ENCODE measurements around the gene COX6A1. TPM values are rescaled to one million over a fixed set of nuclear protein-coding genes. Genes with fewer than 3 reads are reported as not detected.
"Not testable (repeated sequence)": the region's sequence is repeated elsewhere in the genome, so short reads cannot be mapped to it uniquely, and the experiment has no call there.

COX6A1 gene
- total and polyA plus RNA-seq, 3 experiments from 2014 or later: 475 to 785 (median 475) TPM

DNA sequence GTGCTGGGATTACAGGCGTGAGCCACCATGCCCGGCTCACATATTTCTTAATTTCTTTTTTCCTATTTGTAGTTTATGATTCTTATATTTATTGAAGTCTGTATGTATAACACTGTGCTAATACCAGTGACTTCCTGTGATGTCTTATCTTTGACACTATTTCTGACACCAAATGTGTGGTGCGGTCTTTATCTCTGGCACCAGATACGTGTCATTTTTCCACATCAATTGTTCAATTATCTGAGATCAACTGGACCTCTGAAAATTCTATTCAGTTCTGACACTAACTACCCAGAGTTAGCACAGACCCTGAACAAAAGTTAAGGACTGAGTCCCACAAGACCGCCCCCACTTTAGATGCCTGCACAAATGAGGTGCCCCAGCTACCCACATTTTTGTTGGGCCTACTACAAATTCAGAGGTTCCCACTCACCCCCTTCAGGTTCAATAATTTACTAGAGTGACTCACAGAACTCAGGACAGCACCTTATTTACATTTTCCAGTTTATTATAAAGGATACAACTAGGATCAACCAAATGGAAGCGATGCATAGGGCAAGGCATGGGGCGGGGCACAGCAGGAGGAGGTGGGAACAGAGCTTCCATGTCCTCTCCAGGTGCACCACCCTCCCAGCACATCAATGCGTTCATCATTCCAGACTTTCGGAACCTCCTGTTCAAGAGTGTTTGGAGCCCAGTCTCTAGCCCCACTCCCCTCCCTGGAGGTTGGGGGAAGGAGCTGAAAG lies 43.3 kb downstream of the COX6A1 start:
- peak in 3 of 5 donors; percentile 17 to 67 (median 53) for DNase-seq
- H3K4me3 ChIP-seq (ENCODE audit: low read length): no peak overlapping the region
- H3K36me3 Mint-ChIP-seq: peaks cover 0 to 3% (median 0%) of the 10 kb centered on the region in 3 donors

GRCh38 chr12:120483621-120484020 lies 45.7 kb downstream of the COX6A1 start:
- Mint-ChIP-seq H3K36me3 (peaks cover 0 to 3% (median 0%) of the 10 kb centered on the region in 3 donors), H3K4me3 (no peak overlapping the region), H3K27me3 (no peaks in the 10 kb centered on the region), H3K27ac (peak overlapping the region in 3 of 8 donors; percentile 7 to 44 (median 13)), H3K4me1 (peaks cover 28 to 41% (median 37%) of the 10 kb centered on the region in 3 donors), H3K9me3 (no peaks in the 10 kb centered on the region)
- H3K36me3 ChIP-seq (ENCODE audit: insufficient read depth, low read length): no peaks in the 10 kb centered on the region
- ChIA-PET POLR2A (interaction anchor here (0.6 kb wide), 1 partner anchor 28 kb away, joined by 4 read pairs; no protein-coding TSS in a partner anchor), CTCF (interaction anchor here (0.9 to 1.6 kb wide), 2 partner anchors 11 to 45 kb away, joined by 3 read pairs; partner anchors contain the start of gene COQ5)
- H3K27me3 ChIP-seq (ENCODE audit: insufficient read depth, low read length, poor library complexity, severe bottlenecking): no peaks in the 10 kb centered on the region
- H3K9me3 ChIP-seq (ENCODE audit: low read length): no peaks in the 10 kb centered on the region
- no peak overlapping the region for H3K27ac ChIP-seq (ENCODE audit: low read depth, low read length)
- no peak overlapping the region for H3K4me3 ChIP-seq (ENCODE audit: low read length)
- peaks cover 25% of the 10 kb centered on the region for H3K4me1 ChIP-seq (ENCODE audit: insufficient read depth, low read length)
- no peak for DNase-seq

More for the DNA sequence above, 43.3 kb downstream of the COX6A1 start:
- Mint-ChIP-seq H3K27me3 (no peaks in the 10 kb centered on the region), H3K9me3 (no peaks in the 10 kb centered on the region), H3K4me3 (peak overlapping the region; percentile 34 to 90 (median 81)), H3K27ac (peak overlapping the region; percentile 65 to 98 (median 89)), H3K4me1 (peaks cover 30 to 39% (median 37%) of the 10 kb centered on the region in 3 donors)
- CTCF ChIA-PET: interaction anchor here (1.4 to 2.3 kb wide), 2 partner anchors 10 to 11 kb away, joined by 3 to 7 read pairs; partner anchors contain the start of gene SRSF9
- H3K9me3 ChIP-seq (ENCODE audit: low read length): no peaks in the 10 kb centered on the region
- POLR2A ChIA-PET: no interaction called here
- peak overlapping the region; percentile 14 for H3K27ac ChIP-seq (ENCODE audit: low read depth, low read length)
- H3K4me1 ChIP-seq (ENCODE audit: insufficient read depth, low read length): peaks cover 25% of the 10 kb centered on the region
- H3K36me3 ChIP-seq (ENCODE audit: insufficient read depth, low read length): no peaks in the 10 kb centered on the region
- no peaks in the 10 kb centered on the region for H3K27me3 ChIP-seq (ENCODE audit: insufficient read depth, low read length, poor library complexity, severe bottlenecking)

DNA sequence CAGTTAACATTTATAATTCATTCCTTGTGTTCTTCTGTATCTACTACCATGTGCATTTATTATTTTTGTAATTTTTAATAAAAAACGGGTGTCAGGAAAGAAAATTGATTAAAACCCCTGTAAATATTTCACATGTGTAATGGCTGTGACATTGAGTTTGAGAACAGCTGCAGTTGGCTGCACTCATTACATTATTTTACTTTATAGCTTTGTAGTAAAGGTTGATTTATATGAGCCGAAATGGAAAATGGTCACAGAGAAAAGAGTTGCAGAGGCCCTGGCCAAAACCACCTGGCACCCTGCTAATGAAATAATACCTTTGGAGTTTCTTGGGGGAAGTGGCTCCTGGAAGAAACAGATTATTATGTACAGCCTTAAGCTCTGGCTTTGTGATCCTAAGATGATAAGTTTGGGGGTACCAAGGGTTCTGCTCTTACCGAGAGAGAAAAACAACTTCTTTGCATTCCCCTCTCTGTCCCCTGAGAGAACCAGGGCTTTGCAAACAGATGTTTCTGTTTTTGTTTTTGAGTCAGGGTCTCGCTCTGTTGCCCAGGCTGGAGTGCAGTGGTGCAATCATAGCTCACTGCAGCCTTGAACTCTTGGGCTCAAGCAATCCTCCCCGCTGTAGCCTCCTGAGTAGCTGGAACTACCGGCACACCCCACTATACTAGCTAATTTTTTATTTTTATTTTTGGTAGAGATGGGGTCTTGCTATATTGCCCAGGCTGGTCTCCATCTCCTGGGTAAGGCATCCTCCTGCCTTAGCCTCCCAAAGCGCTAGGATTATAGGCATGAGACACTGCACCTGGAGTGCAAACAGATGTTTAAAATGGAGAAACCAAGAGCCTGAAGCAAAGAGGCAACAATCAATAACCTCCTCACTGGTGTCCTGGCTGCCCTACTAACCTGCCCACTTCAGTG lies 48.3 kb downstream of the COX6A1 start:
- Mint-ChIP-seq H3K9me3 (no peaks in the 10 kb centered on the region), H3K27ac (no peak overlapping the region), H3K4me1 (peaks cover 9 to 22% (median 18%) of the 10 kb centered on the region in 3 donors), H3K4me3 (no peak overlapping the region), H3K36me3 (peaks cover 0 to 4% (median 1%) of the 10 kb centered on the region in 3 donors), H3K27me3 (no peaks in the 10 kb centered on the region)
- Histone ChIP-seq H3K27me3 (ENCODE audit: insufficient read depth, low read length, poor library complexity, severe bottlenecking) (no peaks in the 10 kb centered on the region), H3K4me3 (ENCODE audit: low read length) (no peak overlapping the region), H3K36me3 (ENCODE audit: insufficient read depth, low read length) (no peaks in the 10 kb centered on the region), H3K27ac (ENCODE audit: low read depth, low read length) (no peak overlapping the region), H3K9me3 (ENCODE audit: low read length) (no peaks in the 10 kb centered on the region), H3K4me1 (ENCODE audit: insufficient read depth, low read length) (peaks cover 8% of the 10 kb centered on the region)
- POLR2A ChIA-PET: interaction anchor here (0.8 kb wide), 1 partner anchor 43 kb away, joined by 4 read pairs; the partner anchor contains the start of gene COQ5
- CTCF ChIA-PET: interaction anchor here (1.0 to 2.3 kb wide), 2 partner anchors 16 to 38 kb away, joined by 3 to 5 read pairs; partner anchors contain the start of gene SRSF9
- no peak for DNase-seq

- H3K4me1 Mint-ChIP-seq: peaks cover 0 to 12% (median 10%) of the 10 kb centered on the region in 3 donors
- POLR2A ChIA-PET; DNase-seq; H3K36me3 Mint-ChIP-seq; H3K27me3 Mint-ChIP-seq; H3K9me3 Mint-ChIP-seq; H3K27ac Mint-ChIP-seq; H3K4me3 ChIP-seq (ENCODE audit: low read length); H3K4me1 ChIP-seq (ENCODE audit: insufficient read depth, low read length); H3K4me3 Mint-ChIP-seq; H3K27me3 ChIP-seq (ENCODE audit: insufficient read depth, low read length, poor library complexity, severe bottlenecking); H3K36me3 ChIP-seq (ENCODE audit: insufficient read depth, low read length); CTCF ChIA-PET; H3K9me3 ChIP-seq (ENCODE audit: low read length): not testable (repeated sequence)
- peak overlapping the region; percentile 31 for H3K27ac ChIP-seq (ENCODE audit: low read depth, low read length)
Observed at GRCh38 chr12:120487552-120487951, 49.6 kb downstream of the COX6A1 start.

DNA sequence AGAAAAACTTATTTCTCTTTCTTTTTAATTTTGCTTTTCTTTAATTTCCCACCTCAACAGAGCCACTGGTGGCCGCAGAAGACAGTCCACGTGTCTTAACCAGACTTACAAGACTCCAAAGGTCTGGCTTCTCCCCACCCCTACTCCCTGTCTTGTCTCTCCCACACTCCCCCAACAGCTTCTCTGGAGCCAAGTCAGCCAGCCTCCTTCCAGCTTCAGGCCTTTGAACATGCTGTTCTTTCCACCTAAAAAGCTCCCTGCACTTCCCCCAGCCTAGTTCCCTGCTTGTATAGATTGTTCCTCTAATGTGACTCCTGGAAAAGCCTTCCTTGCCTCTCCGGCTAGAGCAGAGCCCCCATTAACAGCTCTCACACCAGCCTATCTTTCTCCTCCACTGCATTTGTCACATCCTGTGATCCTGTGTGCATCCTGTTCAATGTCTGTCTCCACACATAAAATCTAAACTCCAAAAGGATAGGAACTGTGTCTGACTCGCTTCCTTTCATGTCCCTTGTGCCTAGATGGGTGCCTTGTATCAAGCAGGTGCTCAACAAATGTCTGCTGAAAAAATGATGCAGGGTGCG lies 50.2 kb downstream of the COX6A1 start:
- POLR2A ChIA-PET: no interaction called here
- CTCF ChIA-PET: interaction anchor here (1.2 kb wide), 1 partner anchor 9 kb away, joined by 3 read pairs; no protein-coding TSS in a partner anchor
- Mint-ChIP-seq H3K27ac (peak overlapping the region in 2 of 8 donors; percentile 12 to 32), H3K36me3 (peaks cover 0 to 4% (median 1%) of the 10 kb centered on the region in 3 donors), H3K4me1 (peaks cover 0 to 11% (median 10%) of the 10 kb centered on the region in 3 donors), H3K9me3 (no peaks in the 10 kb centered on the region), H3K4me3 (no peak overlapping the region), H3K27me3 (no peaks in the 10 kb centered on the region)
- no peak for DNase-seq
- no peaks in the 10 kb centered on the region for H3K4me1 ChIP-seq (ENCODE audit: insufficient read depth, low read length)
- no peaks in the 10 kb centered on the region for H3K27me3 ChIP-seq (ENCODE audit: insufficient read depth, low read length, poor library complexity, severe bottlenecking)
- no peak overlapping the region for H3K4me3 ChIP-seq (ENCODE audit: low read length)
- peak overlapping the region; percentile 31 for H3K27ac ChIP-seq (ENCODE audit: low read depth, low read length)
- no peaks in the 10 kb centered on the region for H3K9me3 ChIP-seq (ENCODE audit: low read length)
- H3K36me3 ChIP-seq (ENCODE audit: insufficient read depth, low read length): no peaks in the 10 kb centered on the region

DNA sequence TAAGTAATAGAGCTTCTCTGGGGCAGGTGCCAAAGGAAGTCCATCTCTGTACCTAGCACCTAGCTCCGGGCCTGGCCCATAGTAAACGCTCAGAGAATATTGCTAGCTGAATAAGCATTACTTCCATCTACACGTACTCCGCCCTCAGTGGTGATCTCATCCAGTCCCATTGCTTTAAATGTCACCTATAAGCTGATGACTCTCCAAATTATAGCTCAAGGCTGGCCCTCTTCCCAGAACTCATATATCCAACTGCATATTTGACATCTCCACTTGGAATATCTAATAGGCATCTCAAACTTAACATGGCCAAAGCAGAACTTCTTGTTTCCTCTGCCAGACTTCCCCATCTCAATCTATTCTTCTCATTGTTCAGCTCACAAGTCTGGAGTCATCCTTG lies 51.1 kb downstream of the COX6A1 start:
- H3K27me3 Mint-ChIP-seq: no peaks in the 10 kb centered on the region

GRCh38 chr12:120490325-120490724 lies 52.4 kb downstream of the COX6A1 start:
- POLR2A ChIA-PET: no interaction called here
- peaks cover 0 to 1% (median 1%) of the 10 kb centered on the region in 3 donors for H3K36me3 Mint-ChIP-seq
- no peak for DNase-seq

More for the DNA sequence above, 51.1 kb downstream of the COX6A1 start:
- Histone ChIP-seq H3K36me3 (ENCODE audit: insufficient read depth, low read length) (no peaks in the 10 kb centered on the region), H3K4me1 (ENCODE audit: insufficient read depth, low read length) (no peaks in the 10 kb centered on the region), H3K27ac (ENCODE audit: low read depth, low read length) (no peak overlapping the region), H3K9me3 (ENCODE audit: low read length) (no peaks in the 10 kb centered on the region), H3K27me3 (ENCODE audit: insufficient read depth, low read length, poor library complexity, severe bottlenecking) (no peaks in the 10 kb centered on the region), H3K4me3 (ENCODE audit: low read length) (no peak overlapping the region)
- Mint-ChIP-seq H3K4me1 (peaks cover 0 to 3% (median under 1%) of the 10 kb centered on the region in 3 donors), H3K9me3 (no peaks in the 10 kb centered on the region), H3K27ac (no peak overlapping the region), H3K36me3 (peaks cover 0 to 1% (median 1%) of the 10 kb centered on the region in 3 donors), H3K4me3 (no peak overlapping the region)
- CTCF ChIA-PET: interaction anchor here (0.8 to 1.6 kb wide), 3 partner anchors 10 to 20 kb away, joined by 3 to 4 read pairs (median 3); no protein-coding TSS in a partner anchor
- no peak for DNase-seq
- POLR2A ChIA-PET: interaction anchor here (1.1 kb wide), 1 partner anchor 21 kb away, joined by 3 read pairs; no protein-coding TSS in a partner anchor

More at GRCh38 chr12:120490325-120490724, 52.4 kb downstream of the COX6A1 start:
- CTCF ChIA-PET: interaction anchor here (1.6 to 2.7 kb wide), 2 partner anchors 9 to 20 kb away, joined by 4 to 7 read pairs; no protein-coding TSS in a partner anchor
- Histone ChIP-seq H3K36me3 (ENCODE audit: insufficient read depth, low read length) (no peaks in the 10 kb centered on the region), H3K27me3 (ENCODE audit: insufficient read depth, low read length, poor library complexity, severe bottlenecking) (no peaks in the 10 kb centered on the region), H3K9me3 (ENCODE audit: low read length) (no peaks in the 10 kb centered on the region), H3K4me3 (ENCODE audit: low read length) (no peak overlapping the region), H3K27ac (ENCODE audit: low read depth, low read length) (no peak overlapping the region), H3K4me1 (ENCODE audit: insufficient read depth, low read length) (peaks cover 6% of the 10 kb centered on the region)
- Mint-ChIP-seq H3K4me1 (peaks cover 6 to 8% (median 7%) of the 10 kb centered on the region in 3 donors), H3K27me3 (no peaks in the 10 kb centered on the region), H3K9me3 (no peaks in the 10 kb centered on the region), H3K27ac (peak overlapping the region in 2 of 8 donors; percentile 27 to 56), H3K4me3 (no peak overlapping the region)
